T-helper 9 cell (primary cell): ENCODE measurements around the gene LNPEP.
A peak's percentile ranks its signal among the peaks of the same experiment; 100 is the strongest.

Experiments used
- DNase-seq: peaks from one replicate; pipeline ENCODE4 v3.0.0-alpha.2; 2020
- total RNA-seq, 2 donors: gene quantifications; one replicate each; lab custom pipeline; 2026; lab: John Stamatoyannopoulos, UW

Gene LNPEP
- 237 to 466 reads per million in 2 donors for total RNA-seq

DNA sequence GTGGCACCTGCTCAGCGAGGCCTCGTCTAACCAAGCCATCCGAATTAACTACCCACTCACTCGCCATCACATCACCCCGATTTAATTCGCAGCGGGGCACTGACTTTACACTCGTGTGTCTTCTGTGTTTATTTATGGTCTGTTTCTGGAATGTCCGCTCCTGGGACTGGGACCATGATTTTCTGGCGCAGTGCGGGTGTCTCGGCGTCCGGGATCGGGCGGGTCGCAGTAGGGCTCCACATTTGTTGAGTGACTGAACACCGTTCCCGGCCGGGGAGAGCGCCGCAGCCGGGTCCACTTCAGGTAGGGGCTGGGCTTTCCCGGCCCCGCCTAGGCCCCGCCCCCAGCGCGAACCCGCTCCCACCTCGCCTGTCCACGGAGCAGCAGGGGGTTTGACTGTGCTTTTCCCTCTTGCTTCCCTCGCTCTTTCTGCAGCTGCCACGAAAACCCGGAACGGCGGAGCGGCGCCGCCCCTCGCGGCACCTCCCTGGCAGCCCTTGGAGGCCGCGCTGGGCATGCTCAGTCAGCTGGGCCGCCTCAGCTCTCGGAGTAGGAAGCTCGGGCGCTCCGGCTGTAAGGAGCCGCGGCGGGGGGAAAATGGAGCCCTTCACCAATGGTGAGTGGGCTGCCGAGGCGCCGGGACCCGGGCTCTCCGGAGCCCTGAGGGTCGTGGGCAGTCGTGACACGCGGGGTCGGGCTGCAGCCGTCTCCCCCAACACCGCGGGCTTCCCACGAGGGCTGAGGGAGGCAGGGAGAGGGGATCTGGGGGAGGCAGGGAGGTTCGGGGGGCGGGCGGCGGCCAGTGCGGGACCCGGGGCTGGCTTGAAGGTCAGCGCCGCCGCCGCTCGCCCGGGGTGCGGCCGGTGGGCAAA lies at the start of gene LNPEP:
TSS of gene LNPEP (plus strand) at position 522 of the 872 bp plus-strand sequence. CDS start at position 598, 76 bp downstream.
- peak; percentile 92 for DNase-seq

DNA sequence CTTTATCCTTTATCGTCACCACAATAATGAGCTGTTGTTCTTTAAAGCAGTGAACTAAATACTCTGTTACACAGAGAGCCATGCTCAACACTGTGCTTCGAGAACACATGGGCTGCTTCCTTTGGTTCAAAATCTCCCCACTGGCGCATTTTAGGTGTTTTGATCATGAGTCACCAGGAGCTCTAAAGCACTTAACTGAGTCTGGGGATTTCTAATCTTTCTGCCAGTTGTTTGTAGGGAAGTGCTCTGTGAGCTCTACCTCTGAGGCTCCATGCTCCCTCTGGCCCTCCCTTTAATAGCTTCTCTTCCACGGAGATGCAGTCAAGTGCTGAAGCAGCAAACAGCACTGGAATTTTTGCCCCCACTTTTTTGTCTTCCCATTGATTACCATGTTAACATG lies 42.5 kb upstream of the LNPEP start:
- DNase-seq, result no peak

DNA sequence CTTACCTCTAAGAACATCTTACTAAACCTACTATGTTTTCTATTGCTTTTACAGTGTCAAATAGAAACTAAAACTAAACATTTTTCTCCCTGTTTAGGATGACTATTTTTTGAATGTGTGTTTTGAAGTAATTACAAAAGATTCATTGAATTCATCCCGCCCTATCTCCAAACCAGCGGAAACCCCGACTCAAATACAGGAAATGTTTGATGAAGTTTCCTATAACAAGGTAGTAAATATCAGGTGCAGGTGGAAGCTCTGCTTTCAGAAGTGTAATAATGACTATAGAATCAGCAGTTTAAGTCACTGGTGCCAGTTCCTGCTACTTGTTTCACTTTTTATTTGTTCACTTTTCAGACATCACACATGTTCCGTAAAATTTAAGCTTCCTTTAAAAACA lies 39.6 kb upstream of the LNPEP start:
- DNase-seq, result no peak

DNA sequence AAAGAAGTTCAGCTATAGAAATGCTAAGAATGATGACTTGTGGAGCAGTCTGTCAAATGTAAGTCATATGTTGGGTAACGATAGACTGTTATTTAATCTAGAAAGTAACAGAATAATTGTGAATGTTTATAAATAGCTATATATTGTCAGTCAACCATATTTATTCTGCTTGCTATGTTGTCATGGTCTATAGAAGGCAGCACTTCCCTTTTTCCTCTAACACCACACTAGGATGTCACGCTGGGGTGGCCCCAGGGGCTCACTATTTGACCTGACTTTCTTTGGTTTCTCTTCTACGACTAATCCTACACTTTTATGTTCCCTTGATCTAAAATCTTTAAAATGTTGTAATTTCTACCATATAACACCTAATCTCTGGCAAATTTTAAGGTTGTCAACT lies 39.1 kb upstream of the LNPEP start:
- DNase-seq, result no peak

DNA sequence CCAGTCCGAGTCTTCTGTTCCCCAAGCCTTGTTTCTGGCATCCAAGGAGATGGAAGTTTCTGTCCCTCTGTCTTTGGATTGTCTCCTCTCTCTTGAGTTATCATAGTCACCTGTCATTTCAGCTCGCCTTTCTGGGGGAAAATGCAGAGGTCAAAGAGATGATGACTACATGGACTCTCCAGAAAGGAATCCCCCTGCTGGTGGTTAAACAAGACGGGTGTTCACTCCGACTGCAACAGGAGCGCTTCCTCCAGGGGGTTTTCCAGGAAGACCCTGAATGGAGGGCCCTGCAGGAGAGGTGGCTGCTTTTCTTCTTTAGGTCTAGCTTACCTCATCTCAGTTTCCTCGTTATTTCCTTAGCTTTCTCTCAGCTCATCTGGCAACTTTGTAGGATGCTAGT lies 34.5 kb upstream of the LNPEP start:
- DNase-seq, result no peak

DNA sequence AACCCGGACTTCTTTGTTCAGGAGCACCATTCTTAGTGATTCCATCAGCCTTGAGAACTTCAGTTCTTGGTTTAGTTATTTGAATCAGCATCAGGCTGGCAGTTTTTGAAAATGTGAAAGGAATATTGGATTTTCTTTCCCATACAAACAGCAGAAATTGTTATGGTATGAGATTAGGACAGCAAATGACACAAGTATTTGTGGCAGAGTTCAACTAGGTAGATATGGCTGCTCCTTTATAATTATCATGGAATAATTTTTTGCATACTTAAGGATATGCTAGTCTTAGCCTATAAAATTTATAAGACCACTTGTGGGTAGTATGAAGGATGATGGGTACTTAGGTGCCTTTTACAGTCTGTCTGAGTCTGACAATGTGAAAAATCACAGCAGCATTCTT lies 34.0 kb upstream of the LNPEP start:
- DNase-seq, result no peak

DNA sequence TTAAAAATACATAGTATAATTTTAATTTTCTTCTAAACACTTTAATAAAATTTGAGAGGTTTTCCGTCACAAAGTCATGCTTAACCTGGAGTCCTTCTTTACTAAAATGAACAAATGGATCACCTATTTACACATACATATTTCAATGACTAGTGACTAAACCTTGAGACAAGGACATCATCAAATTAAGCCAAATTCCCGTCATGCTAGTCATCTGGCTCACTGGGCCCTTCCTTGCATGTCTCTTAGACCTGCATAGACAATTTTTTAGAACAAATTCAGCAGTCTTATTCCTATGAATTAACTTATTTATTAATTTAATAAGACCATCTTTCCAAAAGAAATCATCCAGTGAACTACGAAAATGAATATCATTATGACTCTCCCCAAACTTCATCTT lies 33.0 kb upstream of the LNPEP start:
- DNase-seq, result no peak

DNA sequence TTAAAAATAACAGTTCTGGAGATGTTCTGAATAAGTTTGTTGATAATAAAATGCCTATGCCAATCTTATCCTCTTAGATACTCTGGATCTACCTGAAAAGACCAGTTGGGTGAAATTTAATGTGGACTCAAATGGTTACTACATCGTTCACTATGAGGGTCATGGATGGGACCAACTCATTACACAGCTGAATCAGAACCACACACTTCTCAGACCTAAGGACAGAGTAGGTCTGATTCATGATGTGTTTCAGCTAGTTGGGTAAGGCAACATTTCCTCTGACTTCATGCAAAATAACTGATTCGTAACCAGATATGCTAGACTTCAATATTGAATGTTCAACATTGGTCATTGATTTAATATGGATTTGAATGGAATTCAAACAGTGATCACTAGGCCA lies 32.6 kb upstream of the LNPEP start:
- no peak for DNase-seq

DNA sequence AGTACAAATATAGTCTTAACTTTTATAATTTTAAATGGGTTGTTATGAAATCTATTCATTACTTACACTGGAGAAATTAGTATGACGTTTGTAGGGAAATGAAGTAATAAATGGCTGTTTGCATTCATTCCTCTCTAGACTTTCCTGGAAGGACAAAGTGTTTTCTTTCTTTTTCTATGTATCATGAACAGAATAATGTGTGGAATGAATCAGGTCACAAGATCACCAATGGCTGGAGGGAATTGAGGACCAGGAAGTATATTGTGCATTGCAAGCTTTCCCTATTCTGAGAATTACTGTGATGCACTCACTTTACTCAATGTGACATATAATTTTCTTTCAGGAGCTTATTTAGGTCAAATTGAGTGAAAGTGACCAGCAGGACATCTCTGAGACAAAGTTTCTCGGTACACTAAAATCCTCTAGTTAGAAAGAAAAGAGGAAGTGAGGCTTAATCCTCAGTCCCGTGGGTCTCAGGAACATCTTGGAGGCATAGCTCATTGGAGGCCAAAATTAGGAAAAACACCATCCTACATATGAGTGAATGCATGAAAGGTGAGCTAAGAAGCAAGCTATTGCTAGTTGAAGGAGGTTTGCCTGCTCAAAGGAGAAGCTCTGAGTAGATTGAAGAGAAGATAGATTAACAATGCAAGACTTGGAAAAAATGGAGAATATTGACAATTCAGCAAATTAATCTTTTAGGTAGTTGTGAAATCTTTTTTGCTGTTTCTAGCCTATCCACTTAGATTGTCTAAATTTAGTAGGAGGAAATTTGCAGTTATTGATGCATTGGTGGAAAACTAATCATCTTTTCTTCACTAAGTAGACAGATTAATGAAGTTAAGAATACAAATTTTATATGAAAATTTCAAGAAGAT lies 31.6 kb upstream of the LNPEP start:
- DNase-seq, result no peak

DNA sequence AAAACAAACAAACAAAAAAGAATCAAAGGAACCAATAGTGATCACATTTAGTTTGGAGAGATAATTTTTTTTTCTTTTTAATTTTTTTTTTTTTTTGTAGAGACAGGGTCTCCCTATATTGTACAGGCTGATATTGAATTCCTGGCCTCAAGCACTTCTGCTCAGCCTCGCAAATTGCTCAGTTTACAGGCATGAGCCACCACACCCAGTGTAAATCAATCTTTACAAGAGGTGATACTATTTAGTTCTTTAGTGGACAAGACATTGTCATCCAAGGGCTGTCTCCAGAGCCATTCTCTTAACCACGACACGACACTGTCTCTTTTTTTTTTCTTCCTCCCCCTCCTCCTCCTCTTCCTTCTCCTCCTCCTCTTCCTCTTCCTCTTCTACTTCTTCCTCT lies 30.0 kb upstream of the LNPEP start:
- no peak for DNase-seq

DNA sequence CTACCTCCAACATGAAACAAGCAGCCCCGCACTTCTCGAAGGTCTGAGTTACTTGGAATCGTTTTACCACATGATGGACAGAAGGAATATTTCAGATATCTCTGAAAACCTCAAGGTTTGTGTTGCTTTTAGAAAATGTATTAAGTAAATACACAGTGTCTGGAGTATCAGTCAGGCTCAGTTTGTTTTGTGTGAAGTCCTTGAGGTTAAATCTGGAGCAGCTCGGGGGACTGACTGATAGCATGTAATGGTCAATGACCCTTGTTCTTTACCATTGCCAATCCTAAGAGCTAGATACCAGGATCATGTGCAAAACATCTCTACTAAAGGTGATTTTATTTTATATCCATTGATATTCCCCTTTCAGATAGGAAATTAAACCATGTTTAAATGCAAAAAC lies 26.9 kb upstream of the LNPEP start:
- DNase-seq, result no peak

DNA sequence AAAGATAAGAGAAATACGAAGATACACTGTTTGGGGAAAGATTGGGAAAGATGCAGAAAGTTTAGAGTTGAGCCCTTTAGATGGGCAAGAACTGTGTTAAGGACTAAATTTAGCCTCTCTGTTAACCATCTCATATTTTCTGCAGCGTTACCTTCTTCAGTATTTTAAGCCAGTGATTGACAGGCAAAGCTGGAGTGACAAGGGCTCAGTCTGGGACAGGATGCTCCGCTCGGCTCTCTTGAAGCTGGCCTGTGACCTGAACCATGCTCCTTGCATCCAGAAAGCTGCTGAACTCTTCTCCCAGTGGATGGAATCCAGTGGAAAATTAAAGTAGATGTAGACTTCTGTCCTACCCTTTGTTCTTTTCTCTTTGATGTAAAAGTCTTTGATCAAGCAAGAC lies 26.4 kb upstream of the LNPEP start:
- no peak for DNase-seq

DNA sequence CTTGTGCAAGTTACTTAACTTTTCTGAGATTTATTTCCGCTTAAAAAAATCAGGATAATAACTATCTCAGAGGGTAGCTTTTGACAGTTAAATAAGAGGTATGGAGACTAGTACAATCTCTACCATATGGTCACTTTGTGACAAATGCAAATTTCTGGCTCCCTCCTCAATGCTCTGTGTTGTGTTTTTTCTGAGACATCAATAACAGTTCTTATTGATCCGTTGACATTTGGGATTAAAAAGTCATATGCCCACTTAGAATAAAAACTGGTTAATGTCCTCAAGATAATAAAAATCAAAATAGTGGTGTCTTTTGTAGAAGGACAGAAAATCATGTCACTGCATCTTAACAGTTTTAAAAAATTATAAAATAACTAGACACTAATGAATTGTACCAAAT lies 24.7 kb upstream of the LNPEP start:
- DNase-seq, result no peak

DNA sequence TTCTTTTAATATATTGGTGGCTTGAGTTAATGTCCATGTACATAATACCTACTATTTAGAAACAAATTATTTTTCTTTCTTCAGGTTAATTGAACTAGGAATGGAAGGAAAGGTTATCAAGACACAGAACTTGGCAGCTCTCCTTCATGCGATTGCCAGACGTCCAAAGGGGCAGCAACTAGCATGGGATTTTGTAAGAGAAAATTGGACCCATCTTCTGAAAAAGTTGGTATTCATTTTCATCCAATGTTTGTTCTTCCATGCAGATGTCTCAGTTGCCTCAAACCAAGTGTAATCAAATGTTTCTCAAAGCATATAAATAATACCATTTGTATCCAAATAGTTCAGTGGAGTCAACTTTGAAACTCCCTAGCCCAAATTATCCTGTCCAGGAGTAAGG lies 22.6 kb upstream of the LNPEP start:
- no peak for DNase-seq

DNA sequence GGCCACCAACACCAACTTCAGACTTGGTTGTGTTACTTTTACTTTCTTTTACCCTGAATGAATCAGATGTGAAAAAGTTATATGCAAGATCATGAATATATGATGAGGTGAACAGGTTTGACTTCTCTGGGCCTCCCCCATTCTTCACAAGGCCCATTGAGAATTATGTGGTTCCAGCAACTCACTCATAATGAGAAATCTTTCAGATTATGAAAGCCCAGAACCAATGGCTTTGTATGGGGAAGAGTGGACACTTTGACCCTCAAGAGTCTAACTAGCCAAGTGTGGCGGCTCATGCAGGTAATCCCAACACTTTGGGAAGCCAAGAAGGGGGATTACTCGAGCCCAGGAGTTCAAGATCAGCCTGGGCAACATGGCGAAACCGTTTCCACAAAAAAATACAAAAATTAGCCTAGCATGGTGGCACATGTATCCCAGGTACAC lies 16.1 kb upstream of the LNPEP start:
- no peak for DNase-seq

DNA sequence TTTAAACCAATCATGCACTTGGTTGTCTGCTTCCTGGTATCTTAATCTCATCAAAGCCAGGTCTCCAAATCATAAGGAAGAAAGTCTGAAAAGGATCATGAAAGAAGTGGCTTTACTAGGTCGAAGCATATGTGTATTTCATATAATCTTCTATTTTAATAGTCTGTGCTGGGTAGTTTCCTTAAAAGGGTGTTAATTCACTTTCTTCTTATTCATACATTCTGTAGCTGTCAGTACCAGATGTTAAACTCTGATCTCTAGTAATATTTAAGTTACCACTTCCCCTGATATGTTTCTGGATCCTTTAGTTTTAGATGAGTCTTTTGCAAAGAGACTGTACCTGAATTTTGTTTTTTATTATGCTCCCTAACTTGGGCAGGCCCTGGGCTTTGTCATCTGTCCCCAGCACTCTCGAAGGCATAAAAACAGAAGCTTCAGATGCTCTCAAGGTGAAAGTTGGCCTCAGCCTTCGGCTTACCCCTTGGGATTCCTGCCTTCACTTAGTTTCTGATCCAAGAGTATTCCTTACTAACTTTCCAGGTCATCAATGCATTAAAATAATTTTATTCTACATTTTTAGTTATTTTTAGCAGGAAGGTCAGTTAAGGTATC lies 15.0 kb upstream of the LNPEP start:
- DNase-seq, result no peak

DNA sequence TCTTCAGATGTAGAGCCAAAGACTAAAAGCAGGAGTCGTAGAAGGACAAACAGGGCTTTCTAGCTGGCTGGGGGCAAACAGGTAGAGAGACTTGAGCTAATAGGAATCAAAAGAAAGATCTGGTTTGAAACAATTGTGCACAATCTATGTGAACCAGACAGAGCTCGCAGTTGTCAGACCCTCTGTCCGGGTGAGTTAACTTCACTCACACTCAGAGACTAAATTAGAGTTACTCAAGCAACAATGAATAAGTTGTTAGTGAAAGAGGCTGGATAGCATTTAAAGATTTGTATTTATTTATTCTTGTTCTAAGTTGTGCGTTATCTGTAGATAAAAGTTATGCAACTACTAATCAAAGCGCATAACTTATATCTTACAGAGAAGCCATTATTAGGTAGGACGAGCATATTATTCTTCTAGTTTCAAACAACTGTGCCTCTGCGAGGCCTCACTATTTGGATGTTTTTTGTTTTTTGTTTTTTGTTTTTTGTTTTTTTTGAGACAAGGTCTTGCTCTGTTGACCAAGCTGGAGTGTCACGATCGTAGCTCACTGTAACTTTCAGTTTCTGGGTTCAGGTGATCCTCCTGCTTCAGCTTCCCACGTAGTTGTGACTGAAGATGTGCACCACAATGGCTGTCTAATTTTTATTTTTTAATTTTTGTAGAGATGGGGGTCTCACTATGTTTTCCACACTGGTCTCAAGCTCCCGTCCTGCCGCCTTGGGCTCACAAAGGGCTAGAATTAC lies 13.2 kb upstream of the LNPEP start:
- DNase-seq, result no peak

DNA sequence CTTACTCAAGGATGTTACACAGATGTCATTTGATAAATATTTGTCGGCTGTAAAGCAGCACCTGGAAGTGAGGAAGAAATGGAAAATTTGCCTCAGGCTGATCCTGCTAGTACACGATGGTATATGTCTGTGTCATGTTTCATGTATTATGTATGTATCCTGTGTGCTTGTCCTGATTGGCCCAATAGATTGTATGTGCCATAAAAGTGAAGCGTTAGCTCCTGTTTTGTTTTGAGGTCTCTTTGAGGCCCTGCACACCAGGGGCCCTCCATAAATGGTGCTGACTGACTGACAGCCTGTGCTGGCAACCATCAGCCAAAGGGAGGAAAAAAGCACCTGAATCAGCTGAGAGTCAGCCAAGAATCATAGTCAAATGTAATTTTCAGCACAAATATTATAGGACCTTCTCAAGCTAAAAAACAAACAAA lies 11.8 kb upstream of the LNPEP start:
- no peak for DNase-seq

DNA sequence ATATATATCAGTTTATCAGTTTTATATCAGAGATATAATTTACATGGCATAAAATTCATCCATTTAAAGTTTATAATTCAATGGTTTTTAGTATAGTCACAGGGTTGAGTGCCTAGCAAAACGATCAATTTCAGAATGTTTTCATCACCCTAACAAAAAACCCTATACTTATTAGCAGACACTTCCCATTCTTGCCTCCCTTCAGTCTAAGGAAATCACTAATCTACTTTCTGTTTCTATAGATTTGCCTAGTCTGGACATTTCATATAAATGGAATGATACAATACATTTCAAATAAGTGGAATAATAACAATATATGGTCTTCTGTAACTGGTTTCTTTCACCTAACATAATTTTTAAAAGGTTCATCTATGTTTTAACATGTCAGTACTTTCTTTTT lies 9.6 kb upstream of the LNPEP start:
- no peak for DNase-seq

DNA sequence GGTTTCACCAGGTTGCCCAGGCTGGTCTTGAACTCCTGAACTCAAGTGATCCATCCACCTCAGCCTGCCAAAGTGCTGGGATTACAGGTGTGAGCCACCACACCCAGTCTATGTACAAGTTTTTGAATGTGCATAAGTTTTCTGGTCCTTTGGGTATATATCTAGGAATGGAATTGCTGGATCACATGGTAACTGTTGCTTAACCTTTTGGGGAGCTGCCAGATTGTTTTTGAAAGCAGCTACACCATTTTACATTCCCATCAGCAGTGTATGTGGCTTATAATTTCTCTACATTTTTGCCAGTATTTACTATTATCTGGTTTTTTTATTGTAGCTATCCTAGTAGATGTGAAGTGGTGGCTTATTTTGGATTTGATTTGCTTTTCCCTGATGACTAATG lies 8.9 kb upstream of the LNPEP start:
- DNase-seq, result no peak

DNA sequence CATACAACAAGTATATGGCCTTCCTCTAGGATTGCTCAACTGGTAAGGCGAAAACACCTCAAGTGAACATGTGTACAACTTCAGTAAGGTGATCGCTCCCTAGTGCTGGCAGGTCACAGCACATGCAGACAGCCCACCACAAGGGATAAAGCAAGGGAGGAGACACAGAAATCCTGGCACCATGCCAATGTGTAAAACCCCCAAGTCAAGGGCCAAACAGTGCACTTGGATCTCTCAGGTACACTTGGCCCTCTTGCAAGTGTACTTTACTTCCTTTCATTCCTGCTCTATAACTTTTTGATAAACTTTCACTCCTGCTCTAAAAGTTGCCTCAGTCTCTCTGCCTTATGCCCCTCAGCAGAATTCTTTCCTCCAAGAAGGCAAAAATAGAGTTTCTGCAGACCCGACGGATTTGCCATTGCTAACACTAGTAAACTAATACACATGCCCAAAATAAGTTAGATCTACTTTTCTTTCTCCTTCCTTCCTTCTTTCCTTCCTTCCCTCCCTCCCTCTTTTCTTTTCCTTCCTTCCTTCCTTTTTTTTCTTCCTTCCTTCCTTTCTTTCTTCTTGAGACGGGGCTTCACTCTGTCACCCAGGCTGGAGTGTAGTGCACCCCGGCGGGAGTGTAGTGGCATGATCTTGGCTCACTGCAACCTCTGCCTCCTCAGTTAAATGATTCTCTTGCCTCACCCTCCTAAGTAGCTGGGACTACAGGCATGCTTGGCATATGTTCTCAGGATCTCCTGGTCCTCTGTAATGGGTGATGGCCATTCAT lies 6.8 kb upstream of the LNPEP start:
- DNase-seq, result no peak

DNA sequence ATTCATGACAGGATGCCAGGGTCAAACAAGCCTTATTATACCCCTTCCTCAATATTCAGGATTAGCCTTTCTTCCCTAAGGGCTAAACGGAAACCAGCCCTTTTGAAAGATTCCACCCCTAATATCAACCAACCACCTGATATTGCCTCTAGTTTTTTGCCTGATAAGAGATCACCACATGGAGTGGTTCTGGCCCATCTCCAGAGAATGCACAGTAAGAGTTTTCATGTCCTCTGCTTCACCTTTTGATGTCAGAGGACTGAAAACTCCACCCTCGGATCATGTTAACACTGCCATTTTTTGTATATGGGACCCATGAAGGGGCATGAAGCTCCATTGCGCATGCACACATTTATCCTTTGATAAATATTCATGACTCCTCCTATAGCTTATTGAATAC lies 5.8 kb upstream of the LNPEP start:
- no peak for DNase-seq
